GM23248 (cell line): ENCODE data around the gene YWHAQ. TPM values are rescaled to one million over a fixed set of nuclear protein-coding genes. Genes with fewer than 3 reads are reported as not detected.

ENCODE experiments used
- DNase-seq: peaks from one replicate; pipeline ENCODE4 v3.0.0-alpha.2; 2015
- H2AFZ ChIP-seq: fragments of 200-600 bp; sonication (generic); 2 replicates; pipeline ENCODE4 v1.6.1; 2016; ENCODE audit warnings: antibody characterized with exemption
- H3F3A ChIP-seq: fragments of 200-600 bp; sonication (generic); 2 replicates; pipeline ENCODE4 v1.6.1; 2016; ENCODE audit warnings: mild to moderate bottlenecking, antibody characterized with exemption, mixed run types; ENCODE audit not compliant: insufficient read depth
- H3K27ac ChIP-seq: fragments of 200-600 bp; sonication (generic); 2 replicates; pipeline ENCODE4 v1.5.1; 2016; ENCODE audit warnings: mild to moderate bottlenecking
- H3K27me3 ChIP-seq: fragments of 200-600 bp; sonication (generic); replicated peaks from 2 replicates; pipeline ENCODE4 v1.6.1; 2016; ENCODE audit warnings: mild to moderate bottlenecking; ENCODE audit not compliant: insufficient read depth
- H3K36me3 ChIP-seq: fragments of 200-600 bp; sonication (generic); 2 replicates; pipeline ENCODE4 v1.6.1; 2016; ENCODE audit warnings: low read depth, mild to moderate bottlenecking
- H3K4me1 ChIP-seq: fragments of 200-600 bp; sonication (generic); 2 replicates; pipeline ENCODE4 v1.6.1; 2016; ENCODE audit warnings: mild to moderate bottlenecking; ENCODE audit not compliant: insufficient read depth
- H3K4me2 ChIP-seq: fragments of 200-600 bp; sonication (generic); one replicate; pipeline ENCODE4 v1.6.1; 2016; ENCODE audit warnings: mild to moderate bottlenecking; ENCODE audit not compliant: unreplicated experiment
- H3K4me3 ChIP-seq: fragments of 200-600 bp; sonication (generic); 2 replicates; pipeline ENCODE4 v1.5.1; 2016; ENCODE audit warnings: mild to moderate bottlenecking
- H3K79me2 ChIP-seq: fragments of 200-600 bp; sonication (generic); 2 replicates; pipeline ENCODE4 v1.6.1; 2016; ENCODE audit warnings: mild to moderate bottlenecking; ENCODE audit not compliant: insufficient read depth
- H3K9ac ChIP-seq: fragments of 200-600 bp; sonication (generic); 2 replicates; pipeline ENCODE4 v1.6.1; 2016; ENCODE audit warnings: mild to moderate bottlenecking
- H3K9me2 ChIP-seq: fragments of 200-600 bp; sonication (generic); 2 replicates; pipeline ENCODE4 v1.6.1; 2016; ENCODE audit warnings: mixed run types, mild to moderate bottlenecking, moderate library complexity; ENCODE audit not compliant: insufficient read depth
- H3K9me3 ChIP-seq: fragments of 200-600 bp; sonication (generic); one replicate; pipeline ENCODE4 v1.6.1; 2017; ENCODE audit warnings: low read depth
- H4K20me1 ChIP-seq: fragments of 200-600 bp; sonication (generic); 2 replicates; pipeline ENCODE4 v1.6.0; 2016; ENCODE audit not compliant: insufficient read depth
- EZH2 ChIP-seq: fragments of 200-600 bp; sonication (generic); IDR thresholded peaks from 2 replicates; pipeline ENCODE4 v1.6.1; 2018; ENCODE audit warnings: antibody characterized with exemption, mild to moderate bottlenecking; ENCODE audit not compliant: insufficient read depth, poor library complexity, severe bottlenecking
- EZH2phosphoT487 ChIP-seq: fragments of 200-600 bp; sonication (generic); IDR thresholded peaks from 2 replicates; pipeline ENCODE4 v1.6.1; 2018; ENCODE audit warnings: antibody characterized with exemption, moderate library complexity, mild to moderate bottlenecking, low read depth; ENCODE audit not compliant: insufficient read depth
- WGBS, 2 experiments: methylation state at CpG; one replicate each; pipeline ENCODE4 v1.1.6; 2015 to 2017; ENCODE audit warnings: low lambda C conversion rate in 2 of 2, low coverage in 1 of 2; ENCODE audit errors: missing lambda C conversion rate in 2 of 2; 5-methylcytosine and 5-hydroxymethylcytosine counted together
- in situ Hi-C: fragments of 300-500 bp; cut with MboI; formaldehyde crosslinking; loops from 2 replicates; pipeline ENCODE4 v1.15.0; 2020
- polyA plus RNA-seq: library from polyadenylated mRNA; unstranded; fragments of >200 nt; fragmentation: Nextera tagmentation; extraction: Ambion mirVana; gene quantifications from 2 replicates; pipeline ENCODE4 v1.2.1, GENCODE V29; 2016
- total RNA-seq: library from RNA; depleted of rRNA; stranded (reverse); fragments of >200 nt; shearing (Covaris generic); gene quantifications from 2 replicates; pipeline ENCODE4 v1.2.3, GENCODE V29; 2014

YWHAQ gene
- total and polyA plus RNA-seq, 2 experiments from 2014 or later, result 400 to 694 TPM

DNA sequence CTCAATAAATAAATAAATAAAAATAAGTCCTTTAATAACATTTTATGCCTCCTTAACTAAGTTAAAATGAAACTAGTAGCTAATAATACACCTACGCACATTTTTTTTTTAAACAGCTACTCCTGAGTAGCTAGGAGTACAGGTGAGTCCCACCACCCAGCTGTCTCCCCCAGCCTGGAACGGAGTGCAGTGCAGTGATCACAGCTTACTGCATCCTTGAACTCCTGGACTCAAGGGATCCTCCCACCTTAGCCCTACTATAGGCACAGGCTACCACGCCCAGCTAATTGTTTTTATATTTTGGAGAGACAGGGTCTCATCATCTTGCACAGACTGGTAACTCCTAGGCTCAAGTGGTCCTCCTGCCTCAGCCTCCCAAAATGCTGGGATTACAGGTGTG is 28.4 kb downstream of the YWHAQ start:
- Histone ChIP-seq H3F3A (peaks cover 50% of the 10 kb centered on the region), H3K4me1 (no peaks in the 10 kb centered on the region), H3K9me2 (no peaks in the 10 kb centered on the region), H3K9me3 (no peaks in the 10 kb centered on the region), H3K9ac (no peak overlapping the region), H3K4me2 (no peak overlapping the region), H4K20me1 (peaks cover 17% of the 10 kb centered on the region; the same call in 1 of the 2 replicates), H3K4me3 (no peak overlapping the region), H3K36me3 (peaks cover 28% of the 10 kb centered on the region), H3K27me3 (no peaks in the 10 kb centered on the region), H3K79me2 (peaks cover 99% of the 10 kb centered on the region), H3K27ac (no peak overlapping the region), H2AFZ (no peak overlapping the region)
- no peak for TF ChIP-seq EZH2
- in situ Hi-C loops, result no loop called here
- 98 to 100% methylated on average over 3 of the region's 3 CpGs for WGBS, 2 experiments
- no peak for DNase-seq

DNA sequence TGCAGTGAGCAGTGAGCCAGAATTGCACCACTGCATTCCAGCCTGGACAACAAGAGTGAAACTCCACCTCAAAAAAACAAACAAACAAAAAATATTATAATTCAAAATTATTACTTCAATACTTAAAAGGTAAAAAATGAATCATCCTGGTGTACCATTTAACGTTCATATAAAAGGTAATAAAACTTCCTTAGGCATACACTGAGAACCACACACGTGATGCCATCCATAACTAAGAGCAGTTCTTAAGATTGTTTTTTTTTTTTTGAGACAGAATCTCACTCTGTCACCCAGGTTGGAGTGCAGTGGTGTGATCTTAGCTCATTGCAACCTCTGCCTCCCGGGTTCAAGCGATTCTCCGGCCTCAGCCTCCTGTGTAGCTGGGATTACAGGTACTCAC is 29.4 kb downstream of the YWHAQ start:
- Histone ChIP-seq H3K9me3 (no peaks in the 10 kb centered on the region), H3K4me3 (no peak overlapping the region), H3K4me1 (0 out of 2 replicates have a peak, but pooled peaks cover under 1% of the 10 kb centered on the region), H3K27me3 (no peaks in the 10 kb centered on the region), H3K9ac (no peak overlapping the region), H2AFZ (no peak overlapping the region), H3K4me2 (no peak overlapping the region), H3K79me2 (peaks cover 99% of the 10 kb centered on the region), H3K27ac (no peak overlapping the region), H3K9me2 (no peaks in the 10 kb centered on the region), H3F3A (peaks cover 46% of the 10 kb centered on the region), H3K36me3 (peaks cover 32% of the 10 kb centered on the region), H4K20me1 (peaks cover 21% of the 10 kb centered on the region; the same call in 1 of the 2 replicates)
- no peak for DNase-seq
- in situ Hi-C loops, result no loop called here
- TF ChIP-seq EZH2phosphoT487 (no peak), EZH2 (no peak)
- 84 to 85% methylated on average over 5 of the region's 5 CpGs for WGBS, 2 experiments

DNA sequence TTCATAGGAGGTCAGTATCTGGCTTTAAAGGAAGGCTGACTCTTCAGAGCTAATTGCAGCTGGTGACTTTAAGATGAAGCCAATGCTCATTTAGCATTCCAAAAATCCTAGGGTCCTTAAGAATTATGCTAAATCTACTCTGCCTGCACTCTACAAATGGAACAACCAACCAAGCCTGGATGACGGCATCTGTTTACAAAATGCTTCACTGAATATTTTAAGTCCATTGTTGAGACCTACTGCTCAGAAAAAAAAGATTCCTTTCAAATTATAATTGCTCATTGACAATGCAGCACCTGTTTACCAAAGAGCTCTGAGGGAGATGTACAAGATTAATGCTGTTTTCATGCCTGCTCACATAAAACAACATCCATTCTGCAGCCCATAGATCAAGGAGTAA is 31.4 kb downstream of the YWHAQ start:
- Histone ChIP-seq H3F3A (peaks cover 53% of the 10 kb centered on the region), H2AFZ (no peak overlapping the region), H3K27me3 (no peaks in the 10 kb centered on the region), H3K27ac (no peak overlapping the region), H3K4me3 (no peak overlapping the region), H4K20me1 (peaks cover 21% of the 10 kb centered on the region; the same call in 1 of the 2 replicates), H3K9ac (no peak overlapping the region), H3K79me2 (peaks cover 96% of the 10 kb centered on the region), H3K4me1 (peaks cover 18% of the 10 kb centered on the region), H3K36me3 (peaks cover 34% of the 10 kb centered on the region), H3K4me2 (no peak overlapping the region), H3K9me2 (no peaks in the 10 kb centered on the region), H3K9me3 (no peaks in the 10 kb centered on the region)
- in situ Hi-C loops, result no loop called here
- TF ChIP-seq EZH2, result no peak
- no peak for TF ChIP-seq EZH2phosphoT487
- DNase-seq, result no peak
- 58 to 71% methylated on average over 1 of the region's 1 CpG for WGBS, 2 experiments

DNA sequence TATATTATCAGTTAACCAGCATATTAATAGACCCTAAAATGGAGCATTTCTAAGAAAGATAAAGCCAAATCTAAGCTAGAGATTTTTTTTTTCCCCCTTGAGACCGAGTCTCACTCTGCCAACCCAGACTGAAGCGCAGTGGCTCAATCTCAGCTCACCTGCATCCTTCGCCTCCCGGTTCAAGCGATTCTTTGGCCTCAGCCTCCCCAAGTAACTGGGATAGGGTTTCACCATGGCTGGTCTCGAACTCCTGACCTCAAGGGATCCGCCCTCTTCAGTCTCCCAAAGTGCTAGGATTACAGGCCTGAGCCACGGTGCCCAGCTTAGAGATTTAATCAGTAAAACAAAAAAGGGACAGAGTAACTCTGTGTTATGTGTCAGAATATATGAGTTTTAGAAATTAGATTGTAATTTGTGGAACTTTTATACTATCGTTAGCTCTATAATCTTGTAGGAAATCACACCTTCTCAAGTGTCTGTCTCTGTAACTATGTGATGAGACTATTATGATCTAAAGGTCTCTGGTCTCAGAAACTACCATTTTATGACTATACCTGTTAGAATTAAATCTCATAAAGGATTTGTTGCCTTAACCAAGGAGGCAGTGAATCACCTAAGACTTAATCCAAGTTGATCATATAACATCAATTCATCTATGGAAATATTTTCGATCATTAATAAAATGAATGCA is 34.0 kb downstream of the YWHAQ start:
- H3K9me2 ChIP-seq, result no peaks in the 10 kb centered on the region
- no peak for DNase-seq
- in situ Hi-C loops, result no loop called here
- H3K4me2 ChIP-seq, result no peak overlapping the region
- TF ChIP-seq EZH2, result no peak
- TF ChIP-seq EZH2phosphoT487, result no peak
- peaks cover 96% of the 10 kb centered on the region for H3K79me2 ChIP-seq
- H4K20me1 ChIP-seq, result peaks cover 15% of the 10 kb centered on the region; the same call in 1 of the 2 replicates
- H3F3A ChIP-seq, result peaks cover 71% of the 10 kb centered on the region
- H3K9ac ChIP-seq, result no peak overlapping the region
- peaks cover 35% of the 10 kb centered on the region for H3K36me3 ChIP-seq
- H3K9me3 ChIP-seq, result no peaks in the 10 kb centered on the region
- no peak overlapping the region for H3K27ac ChIP-seq
- H3K27me3 ChIP-seq, result no peaks in the 10 kb centered on the region
- WGBS, 2 experiments, result 96 to 98% methylated on average over 10 of the region's 10 CpGs
- no peak overlapping the region for H3K4me3 ChIP-seq
- no peak overlapping the region for H2AFZ ChIP-seq
- peaks cover 41% of the 10 kb centered on the region for H3K4me1 ChIP-seq
